HepG2 (cell line): ENCODE measurements around the gene CLPTM1. TPM values are rescaled to one million over a fixed set of nuclear protein-coding genes. Genes with fewer than 3 reads are reported as not detected.

ENCODE experiments used
- ATAD3A ChIP-seq: sonication (generic); formaldehyde crosslinking; IDR thresholded peaks from 2 replicates; pipeline ENCODE4 v1.4.0; 2020; ENCODE audit warnings: missing genetic modification reagents
- BCL6 ChIP-seq: IDR thresholded peaks from 2 replicates; pipeline ENCODE4 v1.6.1; 2016; ENCODE audit warnings: missing genetic modification reagents, missing compliant biosample characterization
- BHLHE40 ChIP-seq: IDR thresholded peaks from 2 replicates; pipeline ENCODE4 v1.6.1; 2011; ENCODE audit warnings: low read length, improper control_type of control experiment
- FOXK1 ChIP-seq: sonication (generic); formaldehyde crosslinking; IDR thresholded peaks from 2 replicates; pipeline ENCODE4 v1.4.0; 2020; ENCODE audit warnings: low read depth, missing genetic modification reagents, borderline replicate concordance
- IRX3 ChIP-seq: sonication (generic); formaldehyde crosslinking; IDR thresholded peaks from 2 replicates; pipeline ENCODE4 v1.8.1; 2023; ENCODE audit warnings: mild to moderate bottlenecking, low read depth, missing genetic modification reagents, borderline replicate concordance
- KDM4B ChIP-seq: sonication (generic); formaldehyde crosslinking; IDR thresholded peaks from 2 replicates; pipeline ENCODE4 v1.4.0; 2020; ENCODE audit warnings: missing genetic modification reagents
- PHF21A ChIP-seq: sonication (generic); formaldehyde crosslinking; IDR thresholded peaks from 2 replicates; pipeline ENCODE4 v1.5.0; 2020; ENCODE audit warnings: mild to moderate bottlenecking, missing genetic modification reagents
- PPARG ChIP-seq: conservative IDR thresholded peaks from 2 replicates; pipeline ENCODE4 v1.6.1; 2016; ENCODE audit warnings: missing biosample characterization, missing genetic modification reagents
- PRDM15 ChIP-seq: sonication (generic); formaldehyde crosslinking; IDR thresholded peaks from 2 replicates; pipeline ENCODE4 v1.4.0; 2020; ENCODE audit warnings: missing genetic modification reagents
- RBFOX2 ChIP-seq: fragments of 200-400 bp; formaldehyde crosslinking; IDR thresholded peaks from 2 replicates; pipeline ENCODE4 v1.6.1; 2017; ENCODE audit warnings: low read depth, mild to moderate bottlenecking, low read length
- SMAD3 ChIP-seq: sonication (generic); formaldehyde crosslinking; IDR thresholded peaks from 2 replicates; pipeline ENCODE4 v1.4.0; 2020; ENCODE audit warnings: missing genetic modification reagents
- SMC3 ChIP-seq: IDR thresholded peaks from 2 replicates; pipeline ENCODE4 v1.6.1; 2011; ENCODE audit warnings: low read length, improper control_type of control experiment
- STAG1 ChIP-seq: sonication (generic); formaldehyde crosslinking; IDR thresholded peaks from 2 replicates; pipeline ENCODE4 v1.4.0; 2020; ENCODE audit warnings: missing genetic modification reagents
- THRA ChIP-seq: sonication (generic); formaldehyde crosslinking; IDR thresholded peaks from 2 replicates; pipeline ENCODE4 v1.4.0; 2020; ENCODE audit warnings: missing genetic modification reagents, borderline replicate concordance
- ZBTB7B ChIP-seq: sonication (generic); formaldehyde crosslinking; IDR thresholded peaks from 2 replicates; pipeline ENCODE4 v1.4.0; 2020; ENCODE audit warnings: missing genetic modification reagents
- ZNF17 ChIP-seq: sonication (generic); formaldehyde crosslinking; IDR thresholded peaks from 2 replicates; pipeline ENCODE4 v1.5.0; 2020; ENCODE audit warnings: mild to moderate bottlenecking, missing genetic modification reagents
- ZNF234 ChIP-seq: sonication (generic); formaldehyde crosslinking; conservative IDR thresholded peaks from 2 replicates; pipeline ENCODE4 v1.5.1; 2020; ENCODE audit warnings: mild to moderate bottlenecking, missing genetic modification reagents
- ZNF260 ChIP-seq: sonication (generic); formaldehyde crosslinking; IDR thresholded peaks from 2 replicates; pipeline ENCODE4 v1.4.0; 2020; ENCODE audit warnings: missing genetic modification reagents, low read depth, mild to moderate bottlenecking, borderline replicate concordance
- ZNF644 ChIP-seq: IDR thresholded peaks from 2 replicates; pipeline ENCODE4 v1.6.1; 2016; ENCODE audit warnings: low read depth
- ZNF737 ChIP-seq: sonication (generic); formaldehyde crosslinking; IDR thresholded peaks from 2 replicates; pipeline ENCODE4 v1.5.0; 2020; ENCODE audit warnings: missing genetic modification reagents, mild to moderate bottlenecking, borderline replicate concordance
- ZNF878 ChIP-seq: sonication (generic); formaldehyde crosslinking; IDR thresholded peaks from 2 replicates; pipeline ENCODE4 v1.8.1; 2023; ENCODE audit warnings: mild to moderate bottlenecking, missing genetic modification reagents, moderate library complexity
- polyA plus RNA-seq, 8 experiments: library from polyadenylated mRNA; depleted of rRNA in 3 of 8; stranded (reverse) in 7 of 8; unstranded in 1 of 8; fragments of >200 nt; fragmentation: Illumina TruSeq in 4 of 8; extraction: Trizol in 4 of 8; gene quantifications; 2 replicates each; pipeline versions ENCODE4 v1.2.1 to v1.2.3, GENCODE V29; 2011 to 2016; ENCODE audit warnings: low read depth in 4 of 8, missing spikeins in 1 of 8, mixed read lengths in 1 of 8; ENCODE audit not compliant: insufficient read depth in 1 of 8
- total RNA-seq, 5 experiments: library from RNA; depleted of rRNA; stranded (reverse); fragments of >200 nt; fragmentation: Illumina TruSeq; extraction: Trizol; gene quantifications; 2 replicates each; pipeline ENCODE4 v1.2.3, GENCODE V29; 2016; ENCODE audit warnings: low read depth in 1 of 5
- TF ChIP-seq, protein P1 (sequence below): IDR thresholded peaks from 2 replicates; pipeline ENCODE4 v1.6.1; 2018; ENCODE audit warnings: missing genetic modification reagents, mild to moderate bottlenecking, missing compliant biosample characterization
- TF ChIP-seq, protein P2 (sequence below): sonication (generic); formaldehyde crosslinking; IDR thresholded peaks from 2 replicates; pipeline ENCODE4 v1.4.0; 2020; ENCODE audit warnings: missing genetic modification reagents, mild to moderate bottlenecking, borderline replicate concordance

The CLPTM1 gene
- total and polyA plus RNA-seq, 2 of the 13 experiments (the other 11 are each of a cell fraction or from before 2014, with no cell fraction given), result 34.9 to 42.8 TPM

DNA sequence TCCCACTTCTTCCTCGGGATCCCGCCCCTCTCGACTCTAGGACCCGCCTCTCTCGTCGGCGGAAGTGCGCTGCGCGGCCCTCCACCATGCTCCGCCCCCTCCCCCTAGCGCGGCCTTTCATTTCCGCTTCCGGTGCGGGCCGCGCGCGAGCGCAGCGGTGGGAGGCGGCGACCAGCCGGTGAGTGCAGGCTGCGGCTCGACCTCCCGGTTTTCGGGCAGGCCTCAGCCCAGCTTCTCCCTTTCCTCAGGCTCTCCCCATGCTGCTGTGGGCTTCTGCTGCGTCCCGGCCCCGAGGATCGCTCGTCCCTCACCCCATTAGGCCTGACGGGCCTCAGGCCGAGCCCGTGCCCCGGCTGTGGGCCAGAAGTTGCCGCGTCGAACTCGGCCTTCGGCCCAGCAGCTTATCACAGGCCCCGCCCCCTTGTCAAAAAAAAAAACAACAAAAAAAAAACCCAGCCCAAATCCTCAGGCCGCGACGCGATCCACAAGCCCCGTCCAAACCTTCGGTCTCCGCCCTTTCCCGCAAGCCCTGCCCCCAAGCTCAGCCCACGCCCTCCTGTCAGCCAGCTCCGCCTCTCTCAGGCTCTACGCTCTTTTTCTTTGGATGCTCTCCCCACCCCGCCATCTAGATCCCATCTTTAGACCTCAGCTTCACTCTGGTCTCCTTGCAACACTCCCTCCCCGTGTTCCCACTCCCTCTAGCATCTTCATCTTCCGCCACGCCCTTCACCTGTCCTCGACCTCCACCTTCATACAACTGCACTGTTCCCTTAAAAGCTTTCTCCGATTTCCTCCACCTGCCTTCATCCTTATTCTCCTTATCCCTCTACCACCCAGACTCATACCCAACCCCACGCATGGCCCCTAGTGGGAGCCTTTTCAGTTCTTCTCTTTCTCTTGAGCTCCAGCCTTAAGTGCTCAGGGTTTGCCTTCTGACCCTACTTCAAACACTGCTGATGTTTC, 84.0 kb downstream of the CLPTM1 start, which contains the start of gene CLASRP (continued):
- TF ChIP-seq, protein P1, sequence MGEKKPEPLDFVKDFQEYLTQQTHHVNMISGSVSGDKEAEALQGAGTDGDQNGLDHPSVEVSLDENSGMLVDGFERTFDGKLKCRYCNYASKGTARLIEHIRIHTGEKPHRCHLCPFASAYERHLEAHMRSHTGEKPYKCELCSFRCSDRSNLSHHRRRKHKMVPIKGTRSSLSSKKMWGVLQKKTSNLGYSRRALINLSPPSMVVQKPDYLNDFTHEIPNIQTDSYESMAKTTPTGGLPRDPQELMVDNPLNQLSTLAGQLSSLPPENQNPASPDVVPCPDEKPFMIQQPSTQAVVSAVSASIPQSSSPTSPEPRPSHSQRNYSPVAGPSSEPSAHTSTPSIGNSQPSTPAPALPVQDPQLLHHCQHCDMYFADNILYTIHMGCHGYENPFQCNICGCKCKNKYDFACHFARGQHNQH (CRISPR knock-in tag), result no peak
- no peak for TF ChIP-seq ZBTB7B (CRISPR knock-in tag)
- TF ChIP-seq ZNF234 (CRISPR knock-in tag), result no peak
- TF ChIP-seq RBFOX2, result peak; percentile 99
- peak; percentile 38; the same call in 1 of the 2 replicates for TF ChIP-seq PPARG
- peak; percentile 48 for TF ChIP-seq FOXK1 (CRISPR knock-in tag)
- no peak for TF ChIP-seq ZNF17 (CRISPR knock-in tag)
- 0 out of 2 replicates have a peak, but pooled peaks have one; percentile 41 for TF ChIP-seq KDM4B (CRISPR knock-in tag)
- no peak for TF ChIP-seq ZNF737 (CRISPR knock-in tag)
- no peak for TF ChIP-seq STAG1 (CRISPR knock-in tag)
- TF ChIP-seq ZNF644 (CRISPR knock-in tag), result no peak
- TF ChIP-seq ATAD3A (CRISPR knock-in tag), result no peak
- no peak for TF ChIP-seq ZNF260 (CRISPR knock-in tag)
- no peak for TF ChIP-seq ZNF878 (CRISPR knock-in tag)
- TF ChIP-seq, protein P2, sequence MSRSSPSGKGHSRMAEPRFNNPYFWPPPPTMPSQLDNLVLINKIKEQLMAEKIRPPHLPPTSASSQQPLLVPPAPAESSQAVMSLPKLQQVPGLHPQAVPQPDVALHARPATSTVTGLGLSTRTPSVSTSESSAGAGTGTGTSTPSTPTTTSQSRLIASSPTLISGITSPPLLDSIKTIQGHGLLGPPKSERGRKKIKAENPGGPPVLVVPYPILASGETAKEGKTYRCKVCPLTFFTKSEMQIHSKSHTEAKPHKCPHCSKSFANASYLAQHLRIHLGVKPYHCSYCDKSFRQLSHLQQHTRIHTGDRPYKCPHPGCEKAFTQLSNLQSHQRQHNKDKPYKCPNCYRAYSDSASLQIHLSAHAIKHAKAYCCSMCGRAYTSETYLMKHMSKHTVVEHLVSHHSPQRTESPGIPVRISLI (CRISPR knock-in tag), result peak; percentile 94
- no peak for TF ChIP-seq PHF21A (CRISPR knock-in tag)
- no peak for TF ChIP-seq SMC3
- TF ChIP-seq BHLHE40, result no peak
- TF ChIP-seq PRDM15 (CRISPR knock-in tag), result 0 out of 2 replicates have a peak, but pooled peaks have one; percentile 45
- TF ChIP-seq BCL6 (CRISPR knock-in tag), result peak; percentile 22; the same call in 1 of the 2 replicates
- TF ChIP-seq SMAD3 (CRISPR knock-in tag), result no peak
- TF ChIP-seq THRA (CRISPR knock-in tag), result no peak
- no peak for TF ChIP-seq IRX3
